Upper lobe of left lung (tissue), 4 donors: ENCODE measurements around the gene NCOA1.

Source experiments
- CTCF ChIP-seq, 6 experiments: fragments of 450-650 bp in 4 of 6; fragments of 200-600 bp in 2 of 6; sonication (generic) in 2 of 6; IDR thresholded peaks; one replicate each; pipeline ENCODE4 v1.5.1; 2016 to 2019; ENCODE audit warnings: antibody characterized with exemption in 6 of 6
- EP300 ChIP-seq, 4 donors: sonication (generic); formaldehyde crosslinking; IDR thresholded peaks; one replicate each; pipeline ENCODE4 v1.5.1; 2017; ENCODE audit warnings: antibody characterized with exemption in 4 of 4, control low read depth in 2 of 4
- POLR2A ChIP-seq, 4 donors: fragments of 450-650 bp; IDR thresholded peaks; one replicate each; pipeline ENCODE4 v1.5.1; 2016 to 2017; ENCODE audit warnings: antibody characterized with exemption in 4 of 4, mild to moderate bottlenecking in 2 of 4
- POLR2AphosphoS5 ChIP-seq, 2 donors: sonication (generic); formaldehyde crosslinking; IDR thresholded peaks; one replicate each; pipeline ENCODE4 v1.5.1; 2017; ENCODE audit warnings: antibody characterized with exemption in 2 of 2

- TF ChIP-seq EP300 (IDR thresholded peaks at IDR 0.05) (no peak), CTCF (IDR thresholded peaks at IDR 0.05) (no peak), POLR2A (IDR thresholded peaks at IDR 0.05) (no peak), POLR2AphosphoS5 (IDR thresholded peaks at IDR 0.05) (no peak)
Measured at GRCh38 chr2:24539258-24539657, 48.2 kb downstream of the NCOA1 start.
